Stimulated activated naive CD8-positive, alpha-beta T cell treated with anti-CD3 and anti-CD28 coated beads, Interleukin-15, Interleukin-2, amounts not matched to agents 100 ng/mL and 50 ng/mL, for 24 hours (primary cell): ENCODE data around the gene BRICD5.
"Not testable (repeated sequence)": the region's sequence is repeated elsewhere in the genome, so short reads cannot be mapped to it uniquely, and the experiment has no call there.

Source experiments
- H3K27ac Mint-ChIP-seq: one replicate; pipeline ENCODE4 v1.8.0; 2021; ENCODE audit warnings: mild to moderate bottlenecking, mixed read lengths
- H3K27me3 Mint-ChIP-seq: one replicate; pipeline ENCODE4 v1.8.0; 2021; ENCODE audit warnings: mixed read lengths
- H3K36me3 Mint-ChIP-seq: one replicate; pipeline ENCODE4 v1.8.0; 2021; ENCODE audit warnings: low read depth, mixed read lengths
- H3K4me1 Mint-ChIP-seq: one replicate; pipeline ENCODE4 v1.8.0; 2021; ENCODE audit warnings: low read depth, mixed read lengths
- H3K4me3 Mint-ChIP-seq: one replicate; pipeline ENCODE4 v1.8.0; 2021; ENCODE audit warnings: mild to moderate bottlenecking, mixed read lengths
- H3K9me3 Mint-ChIP-seq: one replicate; pipeline ENCODE4 v1.8.0; 2021; ENCODE audit warnings: mixed read lengths

The BRICD5 gene

DNA sequence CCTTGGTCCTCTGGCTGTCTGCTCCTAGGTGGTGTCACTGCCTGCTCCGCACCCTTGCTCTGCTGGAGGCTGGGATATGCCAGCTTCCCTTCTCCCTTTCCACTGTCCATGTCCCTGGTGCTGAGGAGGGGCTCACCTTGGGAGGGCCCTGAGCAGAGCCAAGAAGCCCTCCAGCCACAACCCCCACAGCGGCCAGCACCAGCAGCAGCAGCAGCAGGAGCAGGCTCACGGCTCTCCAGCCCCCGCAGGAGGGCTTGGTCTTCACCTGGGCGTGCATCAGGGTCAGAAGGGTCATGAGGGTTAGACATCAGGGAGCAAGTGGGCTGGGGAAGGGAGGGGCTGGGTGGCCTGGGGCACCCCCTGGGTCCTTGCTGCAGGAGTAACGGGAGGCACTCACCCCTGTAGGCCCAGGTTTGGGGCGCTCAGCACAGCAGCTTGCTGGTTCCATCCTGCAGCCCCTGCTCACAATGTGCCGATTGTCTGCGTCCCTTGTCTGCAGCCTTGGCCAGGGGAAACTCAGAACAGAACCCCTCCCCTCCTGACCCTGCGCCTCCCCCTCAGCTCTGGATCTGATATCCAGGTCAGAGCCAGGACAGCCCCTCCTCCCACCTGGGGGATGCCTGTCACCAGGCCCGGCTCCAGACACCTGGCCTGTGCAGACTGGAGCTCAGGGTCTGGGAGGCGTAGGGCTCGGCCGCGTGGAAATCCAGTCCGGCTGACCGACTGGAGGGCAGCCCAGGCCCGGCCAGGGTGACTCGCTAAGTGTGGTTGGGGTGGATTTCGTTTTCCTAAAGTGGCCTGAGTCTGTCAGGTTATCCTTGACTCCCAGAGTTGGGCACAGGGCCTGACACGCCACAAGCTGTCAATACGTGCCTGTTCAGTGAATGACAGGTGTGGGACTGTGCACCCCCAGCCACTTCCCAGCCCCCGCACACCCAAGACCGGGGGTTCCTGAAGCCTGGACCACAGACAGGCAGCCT is at the start of gene BRICD5:
Gene BRICD5 (minus strand): TSS at position 478 of the 980 bp plus-strand sequence. CDS start 30 bp downstream, at position 448.
- Mint-ChIP-seq H3K9me3 (no peaks in the 10 kb centered on the region), H3K27me3 (no peaks in the 10 kb centered on the region), H3K4me1 (peaks cover 40% of the 10 kb centered on the region), H3K27ac (no peak within 1 kb of the TSS), H3K36me3 (peaks cover 43% of the 10 kb centered on the region), H3K4me3 (peak within 1 kb of the TSS; percentile 86)

DNA sequence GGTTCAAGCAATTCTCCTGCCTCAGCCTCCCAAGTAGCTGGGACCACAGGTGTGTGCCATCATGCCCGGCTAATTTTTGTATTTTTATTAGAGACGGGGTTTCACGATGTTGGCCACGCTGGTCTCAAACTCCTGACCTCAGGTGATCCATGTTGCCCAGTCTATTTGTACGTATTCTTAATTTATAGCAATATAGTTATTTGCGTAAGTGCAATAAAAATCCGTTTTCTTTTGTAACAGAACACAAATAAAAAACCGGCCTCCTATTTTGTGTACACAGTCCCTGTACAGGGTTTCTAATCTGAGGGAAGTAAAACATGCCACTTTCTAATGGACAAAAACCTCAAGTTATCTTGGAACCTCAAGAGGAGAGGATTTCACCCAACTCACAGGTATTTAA is 49.6 kb upstream of the BRICD5 start:
- H3K4me1 Mint-ChIP-seq, result peaks cover 11% of the 10 kb centered on the region
- no peak overlapping the region for H3K27ac Mint-ChIP-seq
- H3K9me3 Mint-ChIP-seq, result no peaks in the 10 kb centered on the region
- H3K4me3 Mint-ChIP-seq, result no peak overlapping the region
- peaks cover 84% of the 10 kb centered on the region for H3K36me3 Mint-ChIP-seq
- H3K27me3 Mint-ChIP-seq, result no peaks in the 10 kb centered on the region

DNA sequence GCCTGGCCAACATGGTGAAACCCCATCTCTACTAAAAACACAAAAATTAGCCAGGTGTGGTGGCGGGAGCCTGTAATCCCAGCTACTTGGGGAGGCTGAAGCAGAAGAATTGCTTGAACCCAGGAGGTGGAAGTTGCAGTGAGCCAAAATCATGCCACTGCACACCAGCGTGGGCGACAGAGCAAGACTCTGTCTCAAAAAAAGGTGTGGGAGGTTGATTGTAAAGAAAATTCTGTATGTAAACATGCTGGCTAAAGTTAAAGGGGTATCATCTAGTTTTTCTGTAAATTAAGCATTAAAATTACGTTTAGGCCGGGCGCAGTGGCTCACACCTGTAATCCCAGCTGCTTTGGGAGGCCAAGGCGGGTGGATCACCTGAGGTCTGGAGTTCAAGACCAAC is 47.9 kb upstream of the BRICD5 start:
- H3K4me1 Mint-ChIP-seq, H3K27me3 Mint-ChIP-seq, H3K27ac Mint-ChIP-seq, H3K9me3 Mint-ChIP-seq, H3K4me3 Mint-ChIP-seq: not testable (repeated sequence)
- H3K36me3 Mint-ChIP-seq, result peaks cover 79% of the 10 kb centered on the region

DNA sequence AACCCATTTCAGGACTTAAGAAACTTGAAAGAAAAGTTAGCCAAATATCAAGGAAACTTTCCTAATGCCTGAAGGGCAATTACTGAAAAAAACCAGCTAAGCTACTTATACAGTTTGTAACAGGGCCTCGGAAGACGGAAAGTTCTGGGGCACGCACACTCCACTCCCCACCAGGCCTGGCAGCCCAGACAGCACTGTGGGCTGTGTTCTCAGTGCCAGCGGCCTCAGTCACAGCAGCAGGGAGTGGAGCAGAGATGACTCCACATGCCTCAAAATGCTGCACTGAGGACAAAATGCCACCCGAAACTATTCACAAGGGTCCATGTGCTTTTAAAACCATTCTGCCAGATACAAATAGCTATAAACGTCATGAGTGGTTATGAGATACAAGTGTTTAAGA is 47.1 kb upstream of the BRICD5 start:
- Mint-ChIP-seq H3K27ac (no peak overlapping the region), H3K27me3 (no peaks in the 10 kb centered on the region), H3K4me1 (peaks cover 8% of the 10 kb centered on the region), H3K9me3 (no peaks in the 10 kb centered on the region), H3K36me3 (peaks cover 82% of the 10 kb centered on the region), H3K4me3 (no peak overlapping the region)

DNA sequence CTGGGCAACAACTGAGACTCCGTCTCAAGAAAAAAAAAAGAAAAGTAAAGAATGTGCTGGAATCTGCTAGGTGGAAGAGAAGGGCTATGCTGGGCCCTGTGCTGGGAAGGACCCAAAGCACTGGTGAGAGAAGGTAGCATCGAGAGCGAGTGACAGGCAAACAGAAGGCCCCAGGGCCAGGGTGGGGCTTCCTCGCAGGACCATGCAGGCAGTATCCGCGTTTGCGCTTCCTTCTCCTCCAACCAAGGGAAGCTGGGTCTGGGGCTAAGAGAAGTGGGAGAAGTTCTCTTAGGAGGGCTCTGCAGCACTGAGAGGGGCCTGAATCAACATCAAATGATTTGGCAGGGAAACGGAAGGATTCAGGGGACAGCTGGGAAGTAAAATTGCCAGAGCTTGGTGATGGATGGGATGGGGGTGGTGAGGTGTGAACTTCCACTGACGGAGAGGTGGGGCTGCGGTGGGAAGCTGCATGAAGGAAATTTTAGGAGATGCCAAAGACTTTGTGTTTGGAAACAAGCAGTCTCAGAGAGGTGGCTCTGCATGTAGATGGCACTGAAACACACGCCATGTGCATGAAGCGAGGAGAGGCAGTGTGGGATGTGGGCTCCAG is 46.0 kb upstream of the BRICD5 start:
- peak overlapping the region; percentile 55 for H3K27ac Mint-ChIP-seq

DNA sequence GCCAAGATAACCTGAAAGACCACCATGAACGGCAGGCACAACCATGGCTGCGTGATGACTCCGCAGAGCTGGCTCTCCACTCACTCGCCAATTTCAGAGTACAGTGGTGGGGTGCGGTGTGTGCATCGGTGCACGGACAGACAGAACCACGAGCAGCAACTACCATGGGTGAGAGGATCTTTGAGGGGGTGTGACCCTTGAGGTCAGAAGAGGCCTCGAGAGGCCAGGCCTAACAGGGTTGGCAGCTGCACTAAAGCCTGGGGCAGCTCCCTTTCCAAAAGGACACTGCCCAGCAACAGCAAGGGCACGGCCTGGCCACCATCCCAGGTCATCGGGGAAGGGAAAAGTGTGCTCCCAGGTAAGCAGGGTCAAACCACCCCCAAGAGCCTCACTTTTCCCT is 42.6 kb upstream of the BRICD5 start:
- Mint-ChIP-seq H3K4me1 (peaks cover 26% of the 10 kb centered on the region), H3K27ac (no peak overlapping the region), H3K9me3 (no peaks in the 10 kb centered on the region), H3K27me3 (no peaks in the 10 kb centered on the region), H3K4me3 (no peak overlapping the region), H3K36me3 (peaks cover 48% of the 10 kb centered on the region)

More for the DNA sequence above, 46.0 kb upstream of the BRICD5 start:
- H3K4me3 Mint-ChIP-seq, result no peak overlapping the region
- H3K4me1 Mint-ChIP-seq, result peaks cover 16% of the 10 kb centered on the region
- peaks cover 73% of the 10 kb centered on the region for H3K36me3 Mint-ChIP-seq
- no peaks in the 10 kb centered on the region for H3K27me3 Mint-ChIP-seq
- no peaks in the 10 kb centered on the region for H3K9me3 Mint-ChIP-seq

DNA sequence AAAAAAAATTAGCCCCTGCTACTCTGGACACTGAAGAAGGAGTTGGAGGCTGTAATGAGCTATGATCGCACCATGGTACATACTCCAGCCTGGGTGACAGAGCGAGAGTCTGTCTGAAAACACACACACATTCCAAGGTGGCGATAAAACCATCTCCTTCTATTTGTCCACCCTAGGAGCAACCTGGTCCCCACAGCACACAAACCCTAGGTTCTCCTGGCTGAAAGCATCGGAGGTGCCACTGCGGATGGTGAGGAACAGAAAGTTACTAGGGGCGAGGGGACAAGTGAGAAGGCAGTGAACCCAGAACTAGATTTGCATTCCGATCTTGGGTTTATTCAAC is 42.1 kb upstream of the BRICD5 start:
- H3K27me3 Mint-ChIP-seq, result no peaks in the 10 kb centered on the region

DNA sequence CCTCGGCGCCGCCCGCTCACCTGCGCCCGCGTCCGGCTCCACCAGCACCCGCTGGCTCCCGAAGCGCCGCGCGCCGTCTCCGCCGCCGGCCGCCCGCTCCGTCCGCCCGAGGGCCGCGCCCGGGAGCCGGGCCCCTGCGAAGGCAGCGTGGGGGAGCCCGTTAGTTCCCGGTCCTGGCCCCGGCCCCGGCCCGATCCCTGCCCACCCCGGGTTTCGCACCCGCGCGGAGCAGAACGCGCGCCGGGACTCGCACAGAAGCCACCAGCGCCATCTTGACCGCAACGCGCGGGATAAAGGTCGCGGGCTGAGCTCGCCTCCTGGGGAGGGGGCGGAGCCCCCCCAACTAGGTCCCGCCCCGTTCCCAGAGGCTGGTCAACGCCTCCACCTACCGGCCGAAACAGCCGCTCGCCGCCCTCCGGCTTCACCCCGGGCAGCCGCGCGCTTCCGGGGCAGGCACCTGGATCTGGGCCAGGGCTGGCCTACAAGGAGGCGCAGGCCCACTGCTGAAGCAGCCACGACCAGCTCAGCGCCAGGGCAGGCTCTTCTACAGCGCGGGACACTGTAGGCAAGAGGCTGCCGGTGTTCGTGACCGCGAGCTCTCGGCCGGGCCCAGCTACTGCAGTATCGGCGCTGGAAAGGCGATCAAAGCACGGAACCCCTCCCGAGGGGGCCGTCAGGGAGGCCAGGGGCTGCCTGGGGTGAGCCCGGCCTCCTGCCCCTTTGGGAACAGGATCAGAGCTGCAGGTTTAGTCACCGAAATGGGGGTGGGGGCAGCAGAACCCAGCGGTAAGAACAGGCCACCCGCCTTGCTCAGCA is 40.8 kb upstream of the BRICD5 start, which contains the start of gene ECI1:
Gene ECI1 (minus strand): TSS at position 292 of the 816 bp plus-strand sequence. CDS start 21 bp downstream, at position 271.
- peaks cover 33% of the 10 kb centered on the region for H3K36me3 Mint-ChIP-seq
- H3K27me3 Mint-ChIP-seq, result no peaks in the 10 kb centered on the region
- H3K4me1 Mint-ChIP-seq, result peaks cover 26% of the 10 kb centered on the region
- peak within 1 kb of the TSS; percentile 89 for H3K4me3 Mint-ChIP-seq
- H3K27ac Mint-ChIP-seq, result peak within 1 kb of the TSS; percentile 84
- H3K9me3 Mint-ChIP-seq, result no peaks in the 10 kb centered on the region

More for the DNA sequence above, 42.1 kb upstream of the BRICD5 start:
- Mint-ChIP-seq H3K9me3 (no peaks in the 10 kb centered on the region), H3K4me3 (no peak overlapping the region), H3K27ac (no peak overlapping the region), H3K4me1 (peaks cover 26% of the 10 kb centered on the region), H3K36me3 (peaks cover 43% of the 10 kb centered on the region)

DNA sequence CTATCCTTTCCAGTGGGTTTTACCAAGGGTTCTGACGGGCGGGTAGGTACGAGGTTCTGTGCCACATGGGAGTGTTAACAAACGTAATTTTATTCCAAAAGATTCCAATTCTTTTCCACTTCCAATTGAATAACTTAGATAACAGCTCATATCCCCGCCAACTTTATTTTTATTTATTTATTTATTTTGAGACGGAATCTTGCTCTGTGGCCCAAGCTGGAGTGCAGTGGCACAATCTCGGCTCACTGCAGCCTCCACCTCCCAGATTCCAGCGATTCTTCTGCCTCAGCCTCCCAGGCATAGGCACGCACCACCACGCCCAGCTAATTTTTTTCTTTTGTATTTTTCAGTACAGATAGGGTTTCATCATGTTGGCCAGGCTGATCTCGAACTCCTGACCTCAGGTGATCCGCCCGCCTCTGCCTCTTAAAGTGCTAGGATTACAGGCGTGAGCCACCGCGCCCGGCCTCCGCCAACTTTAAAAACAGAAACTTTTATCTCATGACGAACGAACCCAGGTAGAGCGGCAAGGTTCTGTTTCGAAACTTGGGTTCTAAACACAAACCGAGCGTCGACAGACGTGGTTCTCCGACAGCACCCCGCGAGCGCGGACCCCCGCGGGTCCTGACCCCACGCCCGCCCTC is 40.1 kb upstream of the BRICD5 start:
- no peaks in the 10 kb centered on the region for H3K9me3 Mint-ChIP-seq
- H3K27ac Mint-ChIP-seq, result peak overlapping the region; percentile 84
- peak overlapping the region; percentile 89 for H3K4me3 Mint-ChIP-seq
- H3K36me3 Mint-ChIP-seq, result peaks cover 29% of the 10 kb centered on the region
- H3K4me1 Mint-ChIP-seq, result peaks cover 26% of the 10 kb centered on the region
- H3K27me3 Mint-ChIP-seq, result no peaks in the 10 kb centered on the region

DNA sequence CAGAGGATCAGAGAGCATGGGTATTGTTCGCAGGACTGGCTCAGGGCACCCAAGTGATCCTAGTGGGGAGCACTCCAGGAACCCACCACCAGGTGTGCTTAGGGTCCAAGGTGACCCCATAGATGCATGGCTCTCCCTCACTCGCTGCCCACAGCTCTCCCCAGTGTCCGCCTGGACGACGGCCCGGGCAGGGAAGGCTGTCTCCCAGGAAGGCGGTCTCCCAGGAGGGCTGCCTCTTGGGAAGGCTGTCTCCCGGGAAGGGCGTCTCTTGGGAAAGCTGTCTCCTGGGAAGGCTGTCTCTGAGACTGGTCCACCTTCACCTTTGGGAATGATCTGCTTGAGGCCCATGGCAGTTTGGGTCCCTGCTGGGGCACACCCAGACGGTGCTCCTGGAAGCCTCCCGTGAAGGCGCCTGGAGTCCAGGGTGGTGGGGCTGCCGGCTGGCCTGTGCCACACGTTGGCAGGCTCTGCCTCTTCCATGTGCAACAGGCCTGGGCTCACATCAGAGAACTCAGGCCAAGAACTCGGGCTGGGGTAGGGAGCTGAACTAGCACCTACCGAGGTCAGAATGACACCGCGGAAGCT is 35.7 kb upstream of the BRICD5 start:
- H3K36me3 Mint-ChIP-seq, result peaks cover 24% of the 10 kb centered on the region
- no peaks in the 10 kb centered on the region for H3K27me3 Mint-ChIP-seq

DNA sequence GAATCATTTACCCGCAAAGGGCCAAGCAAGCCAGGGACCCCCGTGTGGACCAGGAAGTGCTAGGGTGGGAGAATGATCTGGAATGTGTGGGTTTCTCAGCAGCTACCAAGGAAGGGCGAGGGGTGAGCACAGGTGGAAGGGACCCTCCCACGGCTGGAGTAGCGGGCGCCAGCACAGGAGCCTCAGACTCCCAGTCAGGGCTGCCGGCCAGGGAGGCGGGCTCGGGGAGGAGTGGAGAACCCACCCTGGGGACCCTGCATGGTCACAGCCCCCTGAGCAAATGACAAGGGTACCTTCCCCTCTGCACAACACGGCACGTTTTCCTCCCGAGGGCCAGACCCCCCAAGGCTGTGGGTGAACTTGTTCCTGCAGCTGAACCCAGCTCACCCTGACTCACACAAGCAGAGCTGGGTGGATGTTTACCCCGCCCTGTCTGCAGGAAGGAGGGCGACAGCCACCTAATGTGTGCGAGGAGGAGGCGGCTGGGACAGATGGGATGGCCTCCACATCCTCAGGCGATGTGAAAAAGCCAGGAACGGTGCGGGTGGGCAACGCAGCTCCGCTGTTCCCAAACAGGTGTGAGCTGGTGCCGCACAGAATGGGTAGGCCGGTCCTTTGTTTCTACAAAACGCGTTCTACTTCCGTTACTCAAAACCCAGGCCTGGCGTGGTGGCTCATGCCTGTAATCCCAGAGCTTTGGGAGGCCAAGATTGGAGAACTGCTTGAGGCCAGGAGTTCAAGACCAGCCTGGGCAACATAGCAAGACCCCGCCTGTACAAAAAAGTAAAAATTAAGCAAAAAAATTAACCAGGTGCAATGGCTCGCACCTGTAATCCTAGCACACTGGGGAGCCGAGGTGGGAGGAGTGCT is 34.5 kb upstream of the BRICD5 start:
- no peaks in the 10 kb centered on the region for H3K27me3 Mint-ChIP-seq

More for the DNA sequence above, 35.7 kb upstream of the BRICD5 start:
- H3K4me3 Mint-ChIP-seq, result no peak overlapping the region
- H3K9me3 Mint-ChIP-seq, result no peaks in the 10 kb centered on the region
- peaks cover 10% of the 10 kb centered on the region for H3K4me1 Mint-ChIP-seq
- no peak overlapping the region for H3K27ac Mint-ChIP-seq

DNA sequence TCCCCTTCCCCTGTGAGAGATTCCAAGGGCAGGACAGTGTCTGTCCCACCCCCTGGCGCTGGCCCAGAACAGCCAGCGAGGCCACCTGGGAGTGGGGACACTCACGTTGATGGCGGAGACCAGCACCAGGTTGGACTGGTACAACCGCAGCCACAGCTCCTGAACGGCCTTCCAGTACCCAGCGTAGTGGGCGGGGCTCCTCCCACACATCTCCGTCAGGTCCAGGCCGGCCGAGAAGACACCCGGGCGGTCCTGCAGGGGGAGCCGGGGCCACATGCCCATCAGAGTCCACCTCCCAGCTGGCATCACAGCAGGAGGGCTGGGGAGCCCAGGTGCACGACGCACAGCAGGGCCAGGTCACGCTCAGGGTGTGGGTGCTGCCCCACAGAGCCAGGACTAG is 33.6 kb upstream of the BRICD5 start:
- no peaks in the 10 kb centered on the region for H3K9me3 Mint-ChIP-seq
- H3K27ac Mint-ChIP-seq, result no peak overlapping the region
- no peak overlapping the region for H3K4me3 Mint-ChIP-seq
- H3K4me1 Mint-ChIP-seq, result no peaks in the 10 kb centered on the region
- no peaks in the 10 kb centered on the region for H3K27me3 Mint-ChIP-seq
- peaks cover 24% of the 10 kb centered on the region for H3K36me3 Mint-ChIP-seq

More for the DNA sequence above, 34.5 kb upstream of the BRICD5 start:
- H3K9me3 Mint-ChIP-seq, result no peaks in the 10 kb centered on the region
- H3K36me3 Mint-ChIP-seq, result peaks cover 24% of the 10 kb centered on the region
- no peak overlapping the region for H3K27ac Mint-ChIP-seq
- H3K4me1 Mint-ChIP-seq, result peaks cover 3% of the 10 kb centered on the region
- H3K4me3 Mint-ChIP-seq, result no peak overlapping the region

DNA sequence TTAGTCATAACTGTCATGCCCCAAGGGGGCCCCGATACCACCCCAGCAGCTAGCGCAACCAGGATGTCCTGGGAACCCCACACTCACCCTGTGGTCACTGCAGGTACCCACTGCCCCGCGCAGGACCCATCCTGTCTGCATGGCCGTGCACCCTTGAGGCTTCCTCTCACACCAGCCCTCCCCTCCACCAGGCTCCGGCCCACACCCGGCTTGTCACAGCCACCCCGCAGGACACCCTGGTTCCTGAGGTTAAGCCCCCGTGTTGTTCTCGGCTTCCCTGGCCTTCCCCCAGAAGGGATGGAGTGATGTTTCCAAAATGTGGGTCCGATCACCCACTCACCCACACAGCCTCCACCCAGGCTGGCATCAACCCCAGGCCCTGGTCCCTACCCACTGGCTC is 33.1 kb upstream of the BRICD5 start:
- Mint-ChIP-seq H3K36me3 (peaks cover 24% of the 10 kb centered on the region), H3K4me3 (no peak overlapping the region), H3K4me1 (no peaks in the 10 kb centered on the region), H3K27ac (no peak overlapping the region), H3K27me3 (no peaks in the 10 kb centered on the region), H3K9me3 (no peaks in the 10 kb centered on the region)
